Muscle of leg (tissue), 11 donors: Measurements from ENCODE around the gene TRIO. TPM values are rescaled to one million over a fixed set of nuclear protein-coding genes. Genes with fewer than 3 reads are reported as not detected.

Experiments
- DNase-seq: peaks from one replicate; pipeline ENCODE4 v3.0.0; 2013
- H3K27ac ChIP-seq: one replicate; pipeline ENCODE4 v1.5.1; 2013; ENCODE audit warnings: mild to moderate bottlenecking, low read length, control low read depth
- H3K27me3 ChIP-seq: one replicate; pipeline ENCODE4 v1.6.1; 2013; ENCODE audit warnings: low read length; ENCODE audit not compliant: control insufficient read depth, insufficient read depth
- H3K36me3 ChIP-seq: one replicate; pipeline ENCODE4 v1.6.1; 2013; ENCODE audit warnings: low read length; ENCODE audit not compliant: control insufficient read depth, insufficient read depth
- H3K4me1 ChIP-seq: one replicate; pipeline ENCODE4 v1.6.1; 2013; ENCODE audit warnings: low read length; ENCODE audit not compliant: control insufficient read depth, insufficient read depth
- H3K4me3 ChIP-seq: one replicate; pipeline ENCODE4 v1.5.1; 2013; ENCODE audit warnings: low read length, control low read depth
- H3K9me3 ChIP-seq: replicated peaks from 2 replicates; pipeline ENCODE4 v1.6.1; 2013; ENCODE audit warnings: low read depth, low read length; ENCODE audit not compliant: control insufficient read depth
- WGBS: methylation state at CpG from one replicate; pipeline ENCODE4 v1.1.5; 2013; ENCODE audit warnings: missing lambda C conversion rate; ENCODE audit not compliant: insufficient coverage; 5-methylcytosine and 5-hydroxymethylcytosine counted together
- polyA plus RNA-seq, 8 donors: library from polyadenylated mRNA; unstranded; fragments of 120-200 nt; gene quantifications; one replicate each; pipeline versions ENCODE4 v1.2.1 to v1.2.3, GENCODE V29; 2013; ENCODE audit warnings: inconsistent platforms in 1 of 8, low replicate concordance in 1 of 8; ENCODE audit not compliant: insufficient read length in 8 of 8, insufficient read depth in 1 of 8
- total RNA-seq: library from RNA; stranded (reverse); fragments of 120-200 nt; gene quantifications from one replicate; pipeline ENCODE4 v1.2.4, GENCODE V29; 2013

Gene TRIO
- total and polyA plus RNA-seq, 9 donors, result 124 to 219 (median 168) TPM

DNA sequence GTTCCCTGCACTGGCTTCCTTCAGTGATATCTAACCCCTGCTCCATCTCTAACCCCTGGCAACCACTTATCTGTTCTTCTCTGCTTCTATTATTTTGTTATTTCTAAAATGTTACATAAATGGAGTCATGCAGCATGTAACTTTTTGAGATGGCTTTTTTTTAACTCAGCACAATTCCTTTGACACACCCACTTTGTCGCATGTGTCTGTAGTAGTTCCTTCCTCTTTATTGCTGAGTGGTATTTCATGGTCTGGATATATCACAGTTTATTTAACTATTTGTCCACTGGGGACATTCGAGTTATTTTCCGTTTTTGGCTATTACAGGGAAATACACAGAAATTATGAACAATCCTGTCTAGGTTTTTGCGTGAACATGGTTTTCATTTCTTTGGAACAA lies 200.2 kb downstream of the TRIO start:
- DNase-seq, result no peak
- 93% methylated on average over 3 of the region's 4 CpGs for WGBS
- H3K27me3 ChIP-seq, result no peaks in the 10 kb centered on the region
- H3K36me3 ChIP-seq, result peaks cover 24% of the 10 kb centered on the region
- H3K27ac ChIP-seq, result no peak overlapping the region
- H3K4me3 ChIP-seq, result no peak overlapping the region
- no peaks in the 10 kb centered on the region for H3K9me3 ChIP-seq
- peaks cover 2% of the 10 kb centered on the region for H3K4me1 ChIP-seq

DNA sequence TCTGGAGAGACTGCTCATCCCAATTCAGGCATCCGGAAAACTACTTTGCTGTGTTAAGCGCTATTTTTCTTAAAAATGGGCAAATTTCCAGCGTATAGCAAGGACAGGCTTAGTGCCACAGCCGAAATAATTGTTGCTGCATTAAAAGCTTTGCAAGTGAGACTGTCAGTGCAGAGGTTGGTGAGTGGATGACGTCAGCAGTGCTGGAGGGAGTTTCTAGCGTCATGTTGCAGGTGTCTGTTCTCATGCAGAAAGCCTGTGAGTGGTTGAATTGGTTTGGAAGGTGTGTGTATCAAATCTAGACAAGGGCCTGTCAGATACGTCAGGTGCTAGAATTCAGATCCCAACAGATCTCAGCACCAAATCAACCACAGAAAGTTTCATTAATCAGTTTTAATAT lies 204.4 kb downstream of the TRIO start:
- Histone ChIP-seq H3K36me3 (peaks cover 13% of the 10 kb centered on the region), H3K4me3 (no peak overlapping the region), H3K27me3 (no peaks in the 10 kb centered on the region), H3K27ac (no peak overlapping the region), H3K9me3 (no peaks in the 10 kb centered on the region), H3K4me1 (no peaks in the 10 kb centered on the region)
- WGBS, result 65% methylated on average over 3 of the region's 7 CpGs
- DNase-seq, result no peak

DNA sequence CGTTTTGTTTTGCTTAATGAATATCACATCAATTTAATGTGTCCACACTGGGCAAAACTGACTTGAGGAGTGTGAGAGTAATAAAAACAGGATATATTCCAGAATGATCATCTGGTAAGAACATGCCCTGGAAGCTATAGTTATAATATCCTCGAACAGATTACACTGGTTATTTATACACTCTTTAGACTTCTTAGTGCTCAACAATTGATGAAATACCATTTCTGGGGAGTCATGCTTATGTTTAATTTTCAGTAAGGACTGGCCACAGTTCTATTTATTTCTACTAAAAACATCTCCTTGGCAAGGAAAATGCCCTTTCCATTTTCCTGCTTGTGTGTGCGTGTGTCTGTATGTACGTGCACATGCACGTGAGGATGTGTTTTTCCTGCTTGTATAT lies 205.0 kb downstream of the TRIO start:
- Histone ChIP-seq H3K27ac (no peak overlapping the region), H3K9me3 (no peaks in the 10 kb centered on the region), H3K27me3 (no peaks in the 10 kb centered on the region), H3K4me3 (no peak overlapping the region), H3K4me1 (no peaks in the 10 kb centered on the region), H3K36me3 (peaks cover 13% of the 10 kb centered on the region)
- no CpG with 5 or more reads among the region's 5 CpGs for WGBS
- no peak for DNase-seq

DNA sequence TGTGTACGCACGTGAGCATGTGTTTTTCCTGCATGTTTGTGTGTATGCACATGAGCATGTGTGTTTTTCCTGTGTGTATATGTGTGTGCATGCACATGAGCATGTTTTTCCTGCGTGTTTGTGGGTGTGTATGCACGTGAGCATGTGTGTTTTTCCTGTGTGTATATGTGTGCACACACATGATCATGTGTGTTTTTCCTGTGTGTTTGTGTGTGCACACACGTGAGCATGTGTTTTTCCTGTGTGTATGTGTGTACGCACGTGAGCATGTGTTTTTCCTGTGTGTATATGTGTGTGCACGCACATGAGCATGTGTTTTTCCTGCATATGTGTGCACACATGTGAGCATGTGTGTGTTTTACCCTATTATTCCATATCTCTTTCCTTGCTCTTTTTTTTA lies 205.9 kb downstream of the TRIO start:
- DNase-seq, result no peak
- WGBS, result 93% methylated on average over 4 of the region's 8 CpGs
- Histone ChIP-seq H3K27ac (no peak overlapping the region), H3K36me3 (peaks cover 14% of the 10 kb centered on the region), H3K4me1 (no peaks in the 10 kb centered on the region), H3K27me3 (no peaks in the 10 kb centered on the region), H3K4me3 (no peak overlapping the region), H3K9me3 (no peaks in the 10 kb centered on the region)

DNA sequence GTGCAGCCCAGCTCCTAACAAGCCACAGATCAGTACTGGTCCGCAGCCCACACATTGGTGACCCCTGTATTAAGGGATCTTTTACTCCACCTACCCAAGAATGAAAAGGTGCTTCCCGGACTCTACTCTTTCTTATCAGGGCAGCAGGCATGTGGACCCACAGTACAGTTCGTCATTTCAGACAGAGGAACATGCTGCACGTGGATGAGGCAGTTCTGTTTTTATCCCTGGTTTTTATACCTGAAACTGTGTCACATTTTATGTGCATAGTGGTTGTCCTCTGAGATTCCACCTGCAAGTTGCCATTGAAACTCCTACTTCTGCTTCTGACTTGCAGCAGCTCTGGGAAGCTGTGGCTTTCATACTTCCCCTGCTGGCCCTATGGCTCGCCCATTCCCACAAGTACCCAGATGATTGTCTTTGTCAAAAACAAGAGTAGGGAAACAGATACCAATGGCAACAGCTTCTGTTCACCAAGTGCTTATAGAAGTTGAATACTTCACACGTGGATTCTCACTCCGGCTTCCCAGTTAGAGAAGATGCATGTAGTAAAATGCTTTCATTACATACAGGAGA lies 208.0 kb downstream of the TRIO start:
- H3K9me3 ChIP-seq, result no peaks in the 10 kb centered on the region

DNA sequence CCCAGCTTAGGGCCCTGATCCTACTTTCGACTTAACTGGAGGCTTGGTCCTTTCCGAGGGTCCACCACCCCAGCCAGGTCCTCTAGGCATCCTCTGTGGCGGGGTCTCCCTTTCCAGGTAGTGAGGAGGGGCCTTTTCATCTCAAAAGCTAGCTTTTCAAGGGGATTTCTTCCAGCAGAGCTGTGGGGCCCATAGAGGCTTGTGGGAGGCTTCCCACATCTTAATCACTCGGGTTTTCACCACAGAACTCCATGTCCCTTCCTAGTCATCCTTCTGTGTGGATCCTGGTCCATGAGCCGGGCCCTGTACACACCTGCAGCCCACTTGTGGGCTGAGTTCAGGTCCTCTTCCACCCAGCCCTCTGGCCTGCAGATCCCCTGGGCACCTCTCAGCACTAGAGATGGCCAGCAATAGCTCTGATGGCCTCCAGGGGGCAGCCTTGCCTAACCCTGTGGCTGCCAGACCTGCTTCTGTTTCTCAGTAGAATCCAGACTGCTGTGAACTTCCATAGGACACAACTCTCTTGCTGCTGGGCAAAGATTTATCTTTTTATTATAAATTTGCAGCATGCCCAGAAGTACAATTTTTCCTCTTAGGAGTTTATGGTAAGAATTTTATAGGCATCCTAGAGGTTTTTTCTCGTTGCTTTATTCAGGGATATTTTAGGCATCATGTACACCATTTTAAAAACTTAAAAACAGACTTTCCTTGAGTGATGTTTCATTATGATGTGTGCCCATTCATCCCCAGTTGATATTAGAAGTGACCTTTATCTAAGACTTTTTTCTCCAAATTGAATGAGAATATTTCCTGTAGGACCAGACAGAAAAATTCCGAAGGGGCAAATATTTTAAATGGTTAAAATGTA lies 208.9 kb downstream of the TRIO start:
- peaks cover 2% of the 10 kb centered on the region for H3K4me1 ChIP-seq
- 77% methylated on average over 3 of the region's 7 CpGs for WGBS
- peaks cover 15% of the 10 kb centered on the region for H3K36me3 ChIP-seq
- no peak overlapping the region for H3K4me3 ChIP-seq
- no peak overlapping the region for H3K27ac ChIP-seq
- H3K9me3 ChIP-seq, result no peaks in the 10 kb centered on the region
- H3K27me3 ChIP-seq, result no peaks in the 10 kb centered on the region
- DNase-seq, result peak; percentile 73

More for the DNA sequence above, 208.0 kb downstream of the TRIO start:
- DNase-seq, result peak; percentile 35
- Histone ChIP-seq H3K36me3 (peaks cover 19% of the 10 kb centered on the region), H3K27me3 (no peaks in the 10 kb centered on the region), H3K4me1 (peaks cover 2% of the 10 kb centered on the region), H3K4me3 (no peak overlapping the region), H3K27ac (no peak overlapping the region)
- WGBS, result 83% methylated on average over 4 of the region's 7 CpGs

DNA sequence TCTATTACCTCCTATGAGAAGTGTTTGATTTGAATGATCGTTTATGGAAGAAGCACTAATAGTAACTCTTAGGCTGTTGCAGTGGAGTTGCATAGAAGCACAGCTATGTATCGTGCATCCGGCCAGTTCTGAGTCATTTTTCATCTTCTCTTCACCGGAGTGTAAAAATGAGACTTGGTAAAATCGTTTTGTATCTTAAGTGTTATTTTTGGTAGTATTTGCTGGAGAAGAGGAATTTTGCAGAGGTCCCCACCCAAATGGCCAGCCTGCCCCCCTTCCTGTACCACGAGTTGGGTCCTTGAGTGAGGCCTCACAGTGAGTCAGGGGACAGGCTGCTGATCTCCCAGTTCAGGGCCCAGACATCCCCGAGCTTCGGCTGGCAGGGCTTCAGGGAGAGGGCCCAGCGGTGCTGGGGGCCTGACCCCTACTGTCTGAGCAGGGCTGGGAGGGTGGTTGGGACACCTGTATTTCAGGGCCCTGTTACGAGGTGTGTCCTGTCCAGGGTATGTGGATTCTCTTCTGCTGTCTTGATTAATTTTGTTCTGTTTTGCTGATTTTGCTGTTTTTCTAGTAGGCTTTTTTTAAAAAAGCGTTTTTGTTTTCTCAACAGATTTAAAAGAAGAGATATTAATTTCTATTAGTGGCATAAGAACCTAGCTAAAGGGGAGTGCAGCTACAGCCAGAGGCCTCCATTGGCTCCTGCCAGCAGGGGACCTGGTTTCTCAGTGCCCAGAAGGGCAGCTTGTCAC lies 210.8 kb downstream of the TRIO start:
- peaks cover 2% of the 10 kb centered on the region for H3K4me1 ChIP-seq
- no peaks in the 10 kb centered on the region for H3K9me3 ChIP-seq
- 98% methylated on average over 7 of the region's 11 CpGs for WGBS
- no peak overlapping the region for H3K4me3 ChIP-seq
- no peaks in the 10 kb centered on the region for H3K27me3 ChIP-seq
- no peak for DNase-seq
- peaks cover 20% of the 10 kb centered on the region for H3K36me3 ChIP-seq
- no peak overlapping the region for H3K27ac ChIP-seq

DNA sequence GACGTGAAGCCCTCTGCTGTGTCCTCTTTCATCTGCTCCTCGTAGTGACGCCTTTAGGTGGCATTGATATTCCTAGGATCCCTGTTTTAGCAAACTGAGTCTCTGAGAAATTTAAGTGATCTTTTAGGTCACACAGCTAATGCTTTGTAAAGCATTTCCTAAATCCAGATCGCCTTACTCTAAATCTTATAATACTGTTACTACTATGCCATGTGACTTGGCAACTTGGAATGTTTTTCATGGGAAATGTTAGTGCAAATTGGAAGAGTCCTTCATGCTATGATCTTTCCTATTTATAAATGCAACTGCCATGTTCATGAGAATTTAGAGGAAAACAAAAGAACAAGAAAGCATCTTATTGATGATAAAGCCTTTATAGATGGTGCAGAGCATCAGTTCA lies 212.2 kb downstream of the TRIO start:
- H3K4me1 ChIP-seq, result peaks cover 2% of the 10 kb centered on the region
- H3K4me3 ChIP-seq, result no peak overlapping the region
- H3K36me3 ChIP-seq, result peaks cover 35% of the 10 kb centered on the region
- WGBS, result no CpG with 5 or more reads among the region's 4 CpGs
- DNase-seq, result no peak
- no peak overlapping the region for H3K27ac ChIP-seq
- no peaks in the 10 kb centered on the region for H3K27me3 ChIP-seq
- no peaks in the 10 kb centered on the region for H3K9me3 ChIP-seq

DNA sequence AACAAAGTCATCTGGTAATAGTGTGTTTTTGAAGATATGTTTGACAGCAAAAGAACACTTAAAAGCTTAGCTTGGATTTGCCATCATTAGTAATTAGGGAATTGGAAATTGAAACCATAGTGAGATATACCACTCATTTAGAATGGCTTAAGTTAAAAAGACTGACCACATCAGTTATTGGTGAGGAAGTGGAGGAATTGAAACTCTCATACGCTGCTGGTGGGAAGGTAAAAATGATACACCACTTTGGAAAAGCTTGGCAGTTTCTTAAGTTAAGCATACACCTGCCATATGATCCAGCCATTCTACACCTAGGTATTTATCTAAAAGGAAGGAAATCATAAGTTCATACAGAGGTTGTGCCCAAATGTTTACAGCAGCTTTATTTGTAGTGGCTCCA lies 213.2 kb downstream of the TRIO start:
- no CpG with 5 or more reads among the region's 1 CpG for WGBS
- H3K27ac ChIP-seq, result no peak overlapping the region
- no peaks in the 10 kb centered on the region for H3K27me3 ChIP-seq
- no peak overlapping the region for H3K4me3 ChIP-seq
- peaks cover 2% of the 10 kb centered on the region for H3K4me1 ChIP-seq
- H3K36me3 ChIP-seq, result peaks cover 42% of the 10 kb centered on the region
- H3K9me3 ChIP-seq, result no peaks in the 10 kb centered on the region
- no peak for DNase-seq

DNA sequence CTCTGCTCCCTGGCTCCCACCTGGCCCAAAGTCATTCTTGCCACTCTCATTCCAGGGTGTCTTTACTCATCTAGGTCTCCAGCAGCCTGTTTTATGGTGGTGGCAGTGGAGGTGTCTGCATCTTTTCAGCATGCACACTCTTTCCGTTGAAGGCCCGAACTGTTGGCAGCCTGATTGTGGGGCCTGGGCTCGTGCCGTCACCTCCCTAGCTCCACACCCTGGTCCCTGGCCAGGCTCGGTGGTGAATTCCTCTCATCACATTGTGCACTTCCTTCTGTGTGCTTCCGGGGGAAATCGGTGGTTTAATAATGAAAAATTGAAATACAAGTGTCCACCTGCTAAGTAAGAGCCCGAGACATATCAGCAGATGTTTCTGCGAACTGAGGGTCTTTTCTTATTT lies 214.3 kb downstream of the TRIO start:
- no peak overlapping the region for H3K4me3 ChIP-seq
- H3K36me3 ChIP-seq, result peaks cover 42% of the 10 kb centered on the region
- no peaks in the 10 kb centered on the region for H3K9me3 ChIP-seq
- H3K27me3 ChIP-seq, result no peaks in the 10 kb centered on the region
- 52% methylated on average over 6 of the region's 9 CpGs for WGBS
- DNase-seq, result no peak
- no peak overlapping the region for H3K27ac ChIP-seq
- H3K4me1 ChIP-seq, result peaks cover 2% of the 10 kb centered on the region
